ENCODE data around the gene KCNJ10.

The KCNJ10 gene

GRCh38 chr1:159958719-159959380 is 111.1 kb downstream of the KCNJ10 start:
- H3K4me1 ChIP-seq = peaks cover 5% of the 10 kb centered on the region
- no peak overlapping the region for H3K4me3 ChIP-seq (ENCODE audit: low read depth, low read length)
- TF ChIP-seq CTCF (IDR thresholded peaks at IDR 0.05) = no peak
- H2AFZ ChIP-seq = no peak overlapping the region
- no peaks in the 10 kb centered on the region for H3K27me3 ChIP-seq (ENCODE audit: control insufficient read depth, insufficient read depth, low read length)
- H3K9me3 ChIP-seq (ENCODE audit: control insufficient read depth, low read length) = no peaks in the 10 kb centered on the region
- no peak overlapping the region for H3K9ac ChIP-seq
- no peaks in the 10 kb centered on the region for H3K79me2 ChIP-seq
- no peak overlapping the region for H3K27ac ChIP-seq
- no peak overlapping the region for H3K4me2 ChIP-seq (ENCODE audit: low read length)
- H3K36me3 ChIP-seq (ENCODE audit: control insufficient read depth, insufficient read depth, low read length) = no peaks in the 10 kb centered on the region

- H3K27ac ChIP-seq = no peak overlapping the region
Observed at GRCh38 chr1:159957824-159958268, 112.1 kb downstream of the KCNJ10 start.

GRCh38 chr1:159955456-159955855 is 114.5 kb downstream of the KCNJ10 start:
- Histone ChIP-seq H3K79me2 (no peaks in the 10 kb centered on the region), H3K4me1 (peaks cover 5% of the 10 kb centered on the region), H2AFZ (no peak overlapping the region), H3K36me3 (ENCODE audit: control insufficient read depth, insufficient read depth, low read length) (no peaks in the 10 kb centered on the region), H3K9ac (no peak overlapping the region), H3K4me3 (ENCODE audit: low read depth, low read length) (no peak overlapping the region), H3K27ac (no peak overlapping the region), H3K27me3 (ENCODE audit: control insufficient read depth, insufficient read depth, low read length) (no peaks in the 10 kb centered on the region), H3K9me3 (ENCODE audit: control insufficient read depth, low read length) (no peaks in the 10 kb centered on the region), H3K4me2 (ENCODE audit: low read length) (no peak overlapping the region)
- TF ChIP-seq CTCF (IDR thresholded peaks at IDR 0.05) = no peak

More at GRCh38 chr1:159957824-159958268, 112.1 kb downstream of the KCNJ10 start:
- no peak for TF ChIP-seq CTCF (IDR thresholded peaks at IDR 0.05)
- H3K79me2 ChIP-seq = no peaks in the 10 kb centered on the region
- H3K9ac ChIP-seq = no peak overlapping the region
- H2AFZ ChIP-seq = no peak overlapping the region
- H3K27me3 ChIP-seq (ENCODE audit: control insufficient read depth, insufficient read depth, low read length) = no peaks in the 10 kb centered on the region
- no peak overlapping the region for H3K4me2 ChIP-seq (ENCODE audit: low read length)
- no peaks in the 10 kb centered on the region for H3K36me3 ChIP-seq (ENCODE audit: control insufficient read depth, insufficient read depth, low read length)
- no peak overlapping the region for H3K4me3 ChIP-seq (ENCODE audit: low read depth, low read length)
- no peaks in the 10 kb centered on the region for H3K9me3 ChIP-seq (ENCODE audit: control insufficient read depth, low read length)
- H3K4me1 ChIP-seq = peaks cover 5% of the 10 kb centered on the region

- Histone ChIP-seq H3K79me2 (no peaks in the 10 kb centered on the region), H3K4me2 (ENCODE audit: low read length) (no peak within 1 kb of the TSS), H3K9me3 (ENCODE audit: control insufficient read depth, low read length) (no peaks in the 10 kb centered on the region), H3K9ac (no peak within 1 kb of the TSS), H3K36me3 (ENCODE audit: control insufficient read depth, insufficient read depth, low read length) (no peaks in the 10 kb centered on the region), H2AFZ (no peak within 1 kb of the TSS), H3K27ac (no peak within 1 kb of the TSS), H3K4me1 (peaks cover 3% of the 10 kb centered on the region), H3K4me3 (ENCODE audit: low read depth, low read length) (no peak within 1 kb of the TSS), H3K27me3 (ENCODE audit: control insufficient read depth, insufficient read depth, low read length) (no peaks in the 10 kb centered on the region)
- no peak for TF ChIP-seq CTCF (IDR thresholded peaks at IDR 0.05)
Observed at GRCh38 chr1:159953536-159954515, 116.1 kb downstream of the KCNJ10 start, which contains the start of gene SLAMF9. TSS of gene SLAMF9 (minus strand) at chr1:159954237. CDS start at chr1:159954137, 100 bp downstream.

All from parathyroid adenoma (tissue), 2 donors.